ENCODE results near the gene NTN1. TPM values are rescaled to one million over a fixed set of nuclear protein-coding genes. Genes with fewer than 3 reads are reported as not detected.
A peak's percentile ranks its signal among the peaks of the same experiment; 100 is the strongest.

Gene NTN1
- total RNA-seq, 2 donors from 2014 or later = 68.8 to 79.0 TPM

DNA sequence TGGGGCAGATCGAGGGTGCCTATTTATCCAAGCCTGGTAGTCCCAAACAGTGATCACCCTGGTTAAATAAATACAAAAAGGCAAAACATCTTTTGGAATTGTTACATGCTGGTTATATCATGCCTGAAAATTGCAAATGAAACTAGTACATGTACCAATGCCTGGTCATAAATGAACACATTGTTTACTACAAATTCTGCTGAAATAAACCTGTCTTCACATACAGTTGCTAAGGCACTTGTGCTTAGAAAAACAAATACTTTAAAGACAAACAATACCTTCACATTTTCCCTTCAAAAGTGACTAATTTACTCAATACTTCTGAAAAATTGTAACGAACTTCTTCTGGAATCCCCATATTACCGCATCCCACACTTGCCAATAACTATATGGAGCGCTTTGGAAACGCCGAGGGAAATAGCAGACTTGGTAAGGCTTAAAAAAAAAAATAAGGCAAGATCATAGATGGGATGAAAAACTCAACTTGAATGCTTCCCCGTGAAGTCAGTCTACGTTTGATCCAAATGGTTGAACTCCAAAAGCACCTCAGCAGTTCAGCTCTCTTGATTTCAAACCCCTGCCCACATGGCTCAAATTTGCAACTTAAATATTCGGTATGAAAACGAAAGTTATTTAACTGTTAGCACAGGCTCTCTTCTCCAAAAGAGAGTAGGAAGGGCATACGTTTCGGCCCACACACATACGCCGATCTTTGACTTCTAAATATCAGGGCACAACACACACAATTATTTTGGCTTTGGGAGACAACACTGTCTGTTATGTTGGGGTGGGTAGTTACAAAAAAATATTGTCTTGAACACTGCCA lies 264.5 kb downstream of the NTN1 start:
- Histone ChIP-seq H3K9me3 (no peaks in the 10 kb centered on the region), H3K4me3 (no peak overlapping the region), H3K27ac (no peak overlapping the region), H3K27me3 (replicated peaks; ENCODE audit: insufficient read depth) (no peaks in the 10 kb centered on the region), H3K4me1 (ENCODE audit: control insufficient read depth in 1 of 2, low read depth in 2 of 2) (peaks cover 0 to 6% of the 10 kb centered on the region in 2 donors), H3K36me3 (no peaks in the 10 kb centered on the region)
- no peak for DNase-seq (ENCODE audit: low spot score)
- ATAC-seq (ENCODE audit: insufficient number of reproducible peaks, low FRiP score, low read depth) = no peak
- TF ChIP-seq, protein P1, sequence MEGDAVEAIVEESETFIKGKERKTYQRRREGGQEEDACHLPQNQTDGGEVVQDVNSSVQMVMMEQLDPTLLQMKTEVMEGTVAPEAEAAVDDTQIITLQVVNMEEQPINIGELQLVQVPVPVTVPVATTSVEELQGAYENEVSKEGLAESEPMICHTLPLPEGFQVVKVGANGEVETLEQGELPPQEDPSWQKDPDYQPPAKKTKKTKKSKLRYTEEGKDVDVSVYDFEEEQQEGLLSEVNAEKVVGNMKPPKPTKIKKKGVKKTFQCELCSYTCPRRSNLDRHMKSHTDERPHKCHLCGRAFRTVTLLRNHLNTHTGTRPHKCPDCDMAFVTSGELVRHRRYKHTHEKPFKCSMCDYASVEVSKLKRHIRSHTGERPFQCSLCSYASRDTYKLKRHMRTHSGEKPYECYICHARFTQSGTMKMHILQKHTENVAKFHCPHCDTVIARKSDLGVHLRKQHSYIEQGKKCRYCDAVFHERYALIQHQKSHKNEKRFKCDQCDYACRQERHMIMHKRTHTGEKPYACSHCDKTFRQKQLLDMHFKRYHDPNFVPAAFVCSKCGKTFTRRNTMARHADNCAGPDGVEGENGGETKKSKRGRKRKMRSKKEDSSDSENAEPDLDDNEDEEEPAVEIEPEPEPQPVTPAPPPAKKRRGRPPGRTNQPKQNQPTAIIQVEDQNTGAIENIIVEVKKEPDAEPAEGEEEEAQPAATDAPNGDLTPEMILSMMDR (IDR thresholded peaks at IDR 0.05) = no peak

DNA sequence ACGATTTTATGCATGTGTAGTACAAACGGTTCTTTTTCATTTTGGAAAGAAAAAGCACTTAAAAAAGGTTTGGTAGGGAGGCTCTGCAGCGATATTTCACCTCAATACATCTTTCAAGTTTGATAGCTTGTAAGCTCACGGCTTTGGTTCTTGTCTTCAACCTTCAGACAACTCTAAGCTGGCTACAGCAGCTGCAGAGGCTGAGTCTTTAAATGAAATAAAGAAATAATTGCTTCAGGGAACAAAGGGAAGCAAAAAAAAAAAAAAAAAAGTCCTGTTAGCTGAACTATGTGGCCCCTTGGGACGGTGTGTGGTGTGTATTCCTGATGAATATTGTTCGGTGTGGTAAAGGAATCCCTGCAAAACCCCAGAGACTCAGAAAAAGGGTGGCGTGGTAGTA lies 265.1 kb downstream of the NTN1 start:
- Histone ChIP-seq H3K27ac (no peak overlapping the region), H3K4me3 (no peak overlapping the region), H3K36me3 (no peaks in the 10 kb centered on the region), H3K9me3 (no peaks in the 10 kb centered on the region), H3K4me1 (ENCODE audit: control insufficient read depth in 1 of 2, low read depth in 2 of 2) (peaks cover 0 to 6% of the 10 kb centered on the region in 2 donors), H3K27me3 (replicated peaks; ENCODE audit: insufficient read depth) (no peaks in the 10 kb centered on the region)
- ATAC-seq (ENCODE audit: insufficient number of reproducible peaks, low FRiP score, low read depth) (no peak), DNase-seq (ENCODE audit: low spot score) (no peak)
- TF ChIP-seq, protein P1 (IDR thresholded peaks at IDR 0.05) = no peak

GRCh38 chr17:9287306-9287705 lies 266.0 kb downstream of the NTN1 start:
- Histone ChIP-seq H3K27me3 (replicated peaks; ENCODE audit: insufficient read depth) (no peaks in the 10 kb centered on the region), H3K36me3 (no peaks in the 10 kb centered on the region), H3K4me3 (no peak overlapping the region), H3K9me3 (no peaks in the 10 kb centered on the region), H3K27ac (no peak overlapping the region), H3K4me1 (ENCODE audit: control insufficient read depth in 1 of 2, low read depth in 2 of 2) (peaks cover 3 to 14% of the 10 kb centered on the region in 2 donors)
- TF ChIP-seq, protein P1 (IDR thresholded peaks at IDR 0.05) = no peak
- no peak for DNase-seq (ENCODE audit: low spot score)
- no peak for ATAC-seq (ENCODE audit: insufficient number of reproducible peaks, low FRiP score, low read depth)

GRCh38 chr17:9290226-9290613 lies 268.9 kb downstream of the NTN1 start:
- no peak for ATAC-seq (ENCODE audit: insufficient number of reproducible peaks, low FRiP score, low read depth)
- TF ChIP-seq, protein P1 (IDR thresholded peaks at IDR 0.05) = no peak
- Histone ChIP-seq H3K4me3 (no peak overlapping the region), H3K27me3 (replicated peaks; ENCODE audit: insufficient read depth) (no peaks in the 10 kb centered on the region), H3K9me3 (no peaks in the 10 kb centered on the region), H3K36me3 (no peaks in the 10 kb centered on the region), H3K27ac (no peak overlapping the region), H3K4me1 (ENCODE audit: control insufficient read depth in 1 of 2, low read depth in 2 of 2) (peaks cover 10 to 20% of the 10 kb centered on the region in 2 donors)
- no peak for DNase-seq (ENCODE audit: low spot score)

- peak overlapping the region; percentile 44 to 71 for H3K27ac ChIP-seq
- no peak for DNase-seq (ENCODE audit: low spot score)
Measured at GRCh38 chr17:9291912-9292560, 270.7 kb downstream of the NTN1 start.

More at GRCh38 chr17:9291912-9292560, 270.7 kb downstream of the NTN1 start:
- no peaks in the 10 kb centered on the region for H3K9me3 ChIP-seq
- peaks cover 10 to 20% of the 10 kb centered on the region in 2 donors for H3K4me1 ChIP-seq (ENCODE audit: control insufficient read depth in 1 of 2, low read depth in 2 of 2)
- no peak for ATAC-seq (ENCODE audit: insufficient number of reproducible peaks, low FRiP score, low read depth)
- no peaks in the 10 kb centered on the region for H3K36me3 ChIP-seq
- H3K4me3 ChIP-seq = no peak overlapping the region
- TF ChIP-seq, protein P1 (IDR thresholded peaks at IDR 0.05) = peak; percentile 78
- no peaks in the 10 kb centered on the region for H3K27me3 ChIP-seq (replicated peaks; ENCODE audit: insufficient read depth)
